Measurements from ENCODE around the gene UACA. TPM values are rescaled to one million over a fixed set of nuclear protein-coding genes. Genes with fewer than 3 reads are reported as not detected.
"Not testable (repeated sequence)": the region's sequence is repeated elsewhere in the genome, so short reads cannot be mapped to it uniquely, and the experiment has no call there.

The UACA gene
- total RNA-seq, 2 donors from 2014 or later, result 18.4 to 30.1 TPM

DNA sequence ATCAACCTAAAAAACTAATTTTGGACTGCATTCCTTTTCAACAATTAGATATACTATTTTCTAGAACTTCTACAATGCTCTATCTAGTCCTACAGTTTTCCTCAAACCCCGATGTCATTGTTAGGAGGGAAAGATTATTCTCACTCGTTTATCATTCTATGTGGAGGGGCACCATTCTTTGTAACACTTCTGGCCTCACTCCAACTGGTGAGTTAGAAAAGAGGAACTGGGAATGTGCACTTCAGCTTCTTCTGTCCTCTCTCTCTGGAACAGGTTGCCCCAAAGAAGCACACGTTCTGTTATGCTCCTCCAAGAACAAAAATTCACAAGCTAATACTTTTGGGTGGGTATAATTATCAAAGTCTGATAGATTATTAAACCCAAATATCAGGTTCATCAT, 137.9 kb downstream of the UACA start:
- Histone ChIP-seq H3K4me3 (no peak overlapping the region), H3K9me3 (peaks cover 0 to 24% of the 10 kb centered on the region in 2 donors), H3K27ac (no peak overlapping the region), H3K4me1 (no peaks in the 10 kb centered on the region), H3K27me3 (no peaks in the 10 kb centered on the region), H3K36me3 (no peaks in the 10 kb centered on the region)
- DNase-seq (ENCODE audit: low spot score), result no peak
- TF ChIP-seq, protein P1, sequence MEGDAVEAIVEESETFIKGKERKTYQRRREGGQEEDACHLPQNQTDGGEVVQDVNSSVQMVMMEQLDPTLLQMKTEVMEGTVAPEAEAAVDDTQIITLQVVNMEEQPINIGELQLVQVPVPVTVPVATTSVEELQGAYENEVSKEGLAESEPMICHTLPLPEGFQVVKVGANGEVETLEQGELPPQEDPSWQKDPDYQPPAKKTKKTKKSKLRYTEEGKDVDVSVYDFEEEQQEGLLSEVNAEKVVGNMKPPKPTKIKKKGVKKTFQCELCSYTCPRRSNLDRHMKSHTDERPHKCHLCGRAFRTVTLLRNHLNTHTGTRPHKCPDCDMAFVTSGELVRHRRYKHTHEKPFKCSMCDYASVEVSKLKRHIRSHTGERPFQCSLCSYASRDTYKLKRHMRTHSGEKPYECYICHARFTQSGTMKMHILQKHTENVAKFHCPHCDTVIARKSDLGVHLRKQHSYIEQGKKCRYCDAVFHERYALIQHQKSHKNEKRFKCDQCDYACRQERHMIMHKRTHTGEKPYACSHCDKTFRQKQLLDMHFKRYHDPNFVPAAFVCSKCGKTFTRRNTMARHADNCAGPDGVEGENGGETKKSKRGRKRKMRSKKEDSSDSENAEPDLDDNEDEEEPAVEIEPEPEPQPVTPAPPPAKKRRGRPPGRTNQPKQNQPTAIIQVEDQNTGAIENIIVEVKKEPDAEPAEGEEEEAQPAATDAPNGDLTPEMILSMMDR (IDR thresholded peaks at IDR 0.05), result no peak

DNA sequence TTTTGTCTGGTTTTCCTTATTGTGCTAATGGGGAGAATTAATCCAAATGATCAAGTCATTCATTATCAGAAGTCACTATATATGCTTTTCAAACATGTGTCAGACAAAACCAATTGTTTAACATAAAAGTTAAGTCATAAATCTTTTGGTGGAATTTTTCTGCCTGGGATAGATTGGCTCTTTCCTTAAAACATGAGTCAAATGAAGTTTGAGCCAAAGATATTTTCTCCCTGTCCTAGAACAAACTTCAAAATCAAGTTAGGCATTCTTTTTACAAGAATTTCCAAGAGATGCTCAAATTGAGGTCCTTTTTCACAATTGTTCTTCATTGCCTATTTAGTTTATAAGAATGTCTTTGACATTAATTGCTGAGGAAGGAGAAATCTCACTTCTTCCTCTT, 138.3 kb downstream of the UACA start:
- Histone ChIP-seq H3K9me3 (peaks cover 0 to 24% of the 10 kb centered on the region in 2 donors), H3K36me3 (no peaks in the 10 kb centered on the region), H3K4me1 (no peaks in the 10 kb centered on the region), H3K4me3 (no peak overlapping the region), H3K27ac (no peak overlapping the region), H3K27me3 (no peaks in the 10 kb centered on the region)
- TF ChIP-seq, protein P1 (IDR thresholded peaks at IDR 0.05), result no peak
- no peak for DNase-seq (ENCODE audit: low spot score)

DNA sequence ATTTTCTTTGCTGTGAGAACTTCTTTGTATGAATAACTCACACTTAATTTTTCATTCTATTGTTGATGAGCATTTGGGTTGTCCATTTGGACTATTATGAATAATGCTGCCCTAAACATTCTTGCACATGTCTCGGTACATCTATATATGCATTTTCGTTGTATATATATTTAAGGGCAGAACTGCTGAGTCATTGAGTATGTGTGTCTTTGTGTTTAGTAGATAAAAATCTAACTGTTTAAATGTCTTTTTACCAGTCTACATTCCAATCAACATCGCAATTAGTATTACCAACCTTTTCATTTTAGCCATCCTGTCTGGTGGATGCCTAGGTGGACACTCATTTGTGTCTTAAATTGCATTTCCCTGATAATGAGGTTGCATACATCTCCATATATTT, 144.4 kb downstream of the UACA start:
- Histone ChIP-seq H3K9me3 (peaks cover 0 to 24% of the 10 kb centered on the region in 2 donors), H3K27ac (no peak overlapping the region), H3K27me3 (no peaks in the 10 kb centered on the region), H3K36me3 (no peaks in the 10 kb centered on the region), H3K4me1 (no peaks in the 10 kb centered on the region), H3K4me3 (no peak overlapping the region)
- DNase-seq (ENCODE audit: low spot score), result no peak
- TF ChIP-seq, protein P1 (IDR thresholded peaks at IDR 0.05), result no peak

DNA sequence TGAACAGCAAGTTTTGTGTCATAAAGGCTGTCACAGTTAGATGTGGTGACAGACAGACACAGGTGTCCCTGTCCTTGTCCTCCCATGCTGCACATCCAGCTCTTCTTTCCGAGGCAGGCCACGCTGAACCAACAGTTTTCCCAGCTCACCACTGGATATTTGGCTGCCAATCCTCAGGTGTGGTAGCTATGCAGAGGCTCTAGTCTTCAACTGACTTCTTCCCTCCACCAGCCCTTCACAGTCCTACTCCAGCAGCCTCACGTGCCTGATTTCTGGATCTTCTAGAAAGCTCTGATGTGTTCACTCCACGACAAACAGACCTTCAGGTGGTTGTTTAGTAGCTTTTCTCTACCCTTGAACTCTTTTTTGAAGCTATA, 145.5 kb downstream of the UACA start:
- Histone ChIP-seq H3K36me3 (no peaks in the 10 kb centered on the region), H3K27me3 (no peaks in the 10 kb centered on the region), H3K9me3 (peaks cover 0 to 15% of the 10 kb centered on the region in 2 donors), H3K27ac (no peak overlapping the region), H3K4me3 (no peak overlapping the region), H3K4me1 (no peaks in the 10 kb centered on the region)
- TF ChIP-seq, protein P1 (IDR thresholded peaks at IDR 0.05), result no peak
- DNase-seq (ENCODE audit: low spot score), result no peak

DNA sequence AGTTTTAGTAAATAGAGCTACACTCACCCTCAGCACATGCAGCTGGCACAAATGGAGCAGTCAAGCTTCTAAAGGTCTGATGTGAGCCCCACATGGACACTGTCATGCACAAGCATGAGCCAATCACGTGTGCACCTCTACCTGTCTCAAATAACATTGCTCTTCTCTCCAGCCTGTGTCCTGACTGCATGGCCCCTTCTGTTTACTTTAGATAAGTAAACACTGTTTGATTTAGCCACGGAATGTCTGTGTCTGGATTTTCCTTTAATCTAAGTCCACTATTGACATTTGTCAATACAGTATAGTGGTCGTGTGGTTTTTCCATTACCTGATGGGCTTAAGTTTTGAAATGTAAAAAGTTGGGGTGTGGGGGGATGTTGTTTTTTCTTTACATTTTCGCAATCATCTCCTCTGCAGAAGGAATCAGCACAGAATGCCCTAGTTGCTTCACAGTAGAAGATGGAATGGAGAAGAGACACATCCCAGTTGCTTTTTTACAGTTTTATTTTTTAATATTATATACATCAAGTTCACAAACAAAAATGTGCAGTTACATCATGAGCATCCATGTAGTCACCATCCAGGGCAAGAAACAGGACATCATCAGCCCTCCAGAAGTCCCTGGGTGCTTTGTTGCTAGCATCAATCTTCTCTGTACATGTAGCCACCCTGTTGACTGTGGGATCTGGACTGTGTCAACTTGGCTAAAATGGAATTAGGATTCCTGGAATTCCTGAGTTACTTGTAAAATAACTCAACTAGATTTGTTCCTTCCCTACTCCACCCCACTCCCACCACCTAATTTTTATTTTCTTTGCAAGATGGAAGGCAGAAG, 146.1 kb downstream of the UACA start:
- H3K4me1 ChIP-seq, result no peaks in the 10 kb centered on the region
- peaks cover 0 to 9% of the 10 kb centered on the region in 2 donors for H3K9me3 ChIP-seq
- no peaks in the 10 kb centered on the region for H3K36me3 ChIP-seq
- DNase-seq (ENCODE audit: low spot score), result no peak
- H3K27me3 ChIP-seq, result no peaks in the 10 kb centered on the region
- H3K27ac ChIP-seq, result no peak overlapping the region
- no peak overlapping the region for H3K4me3 ChIP-seq
- TF ChIP-seq, protein P1 (IDR thresholded peaks at IDR 0.05), result no peak

DNA sequence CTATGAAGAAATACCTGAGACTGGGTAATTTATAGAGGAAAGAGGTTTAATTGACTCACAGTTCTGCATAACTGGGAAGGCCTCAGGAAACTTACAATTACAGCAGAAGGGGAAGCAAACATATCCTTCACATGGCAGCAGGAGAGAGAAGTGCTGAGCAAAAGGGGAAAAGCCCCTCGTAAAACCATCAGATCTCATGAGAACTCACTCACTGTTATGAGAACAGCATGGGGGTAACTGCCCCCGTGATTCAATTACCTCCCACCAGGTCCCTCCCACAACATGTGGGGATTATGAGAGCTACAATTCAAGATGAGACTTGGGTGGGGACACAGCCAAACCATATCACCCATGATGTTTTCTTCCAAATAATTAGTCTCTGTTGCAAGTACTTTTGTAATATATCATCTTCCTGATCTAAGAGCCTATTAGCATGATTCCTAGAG, 147.0 kb downstream of the UACA start:
- H3K4me1 ChIP-seq; H3K36me3 ChIP-seq; H3K27me3 ChIP-seq; H3K4me3 ChIP-seq; H3K27ac ChIP-seq; H3K9me3 ChIP-seq; DNase-seq (ENCODE audit: low spot score): not testable (repeated sequence)
